ENCODE data around the gene MACC1.
"Not testable (repeated sequence)": the region's sequence is repeated elsewhere in the genome, so short reads cannot be mapped to it uniquely, and the experiment has no call there.

The MACC1 gene

GRCh38 chr7:20228654-20229053, 11.5 kb upstream of the MACC1 start:
- no peak for DNase-seq

- DNase-seq = no peak
Observed at GRCh38 chr7:20227291-20227795, 10.2 kb upstream of the MACC1 start.

GRCh38 chr7:20226860-20227259, 9.7 kb upstream of the MACC1 start:
- DNase-seq = no peak

GRCh38 chr7:20225384-20225783, 8.2 kb upstream of the MACC1 start:
- no peak for DNase-seq

- no peak for DNase-seq
Observed at GRCh38 chr7:20224025-20224424, 6.8 kb upstream of the MACC1 start.

- no peak for DNase-seq
Observed at GRCh38 chr7:20223356-20223755, 6.2 kb upstream of the MACC1 start.

- DNase-seq = no peak
Observed at GRCh38 chr7:20222219-20222828, 5.1 kb upstream of the MACC1 start.

- no peak for DNase-seq
Observed at GRCh38 chr7:20220921-20221547, 3.9 kb upstream of the MACC1 start.

- DNase-seq = no peak
Observed at GRCh38 chr7:20220293-20220761, 3.1 kb upstream of the MACC1 start.

GRCh38 chr7:20219446-20220292, 2.5 kb upstream of the MACC1 start:
- DNase-seq = no peak

GRCh38 chr7:20219062-20219445, 1.9 kb upstream of the MACC1 start:
- DNase-seq = no peak

GRCh38 chr7:20218279-20218678, 1.1 kb upstream of the MACC1 start:
- DNase-seq = no peak

GRCh38 chr7:20216406-20217036, 663 bp downstream of the MACC1 start:
- DNase-seq = no peak

- DNase-seq = no peak
Observed at GRCh38 chr7:20214921-20215669, 2.1 kb downstream of the MACC1 start.

GRCh38 chr7:20214132-20214531, 3.1 kb downstream of the MACC1 start:
- DNase-seq = no peak

- DNase-seq = no peak
Observed at GRCh38 chr7:20213378-20213777, 3.8 kb downstream of the MACC1 start.

- DNase-seq = no peak
Observed at GRCh38 chr7:20211376-20211775, 5.8 kb downstream of the MACC1 start.

GRCh38 chr7:20208651-20209307, 8.4 kb downstream of the MACC1 start:
- no peak for DNase-seq

GRCh38 chr7:20207811-20208210, 9.4 kb downstream of the MACC1 start:
- not testable (repeated sequence) for DNase-seq

GRCh38 chr7:20206104-20206896, 10.9 kb downstream of the MACC1 start:
- DNase-seq = no peak

- no peak for DNase-seq
Observed at GRCh38 chr7:20203316-20203715, 13.9 kb downstream of the MACC1 start.
